Omental fat pad (tissue), 4 donors: ENCODE data around the gene PZP. TPM values are rescaled to one million over a fixed set of nuclear protein-coding genes. Genes with fewer than 3 reads are reported as not detected.

Experiments used
- ATAC-seq: fragments of 150-250 bp; one replicate; pipeline ENCODE4 v1.9.1; 2016; ENCODE audit warnings: mild to moderate bottlenecking, moderate library complexity; ENCODE audit not compliant: low FRiP score
- DNase-seq: peaks from one replicate; pipeline ENCODE4 v3.0.0-alpha.2; 2019; ENCODE audit warnings: low spot score
- CTCF ChIP-seq, 3 donors: fragments of 450-650 bp; IDR thresholded peaks; one replicate each; pipeline ENCODE4 v1.5.1; 2016 to 2017; ENCODE audit warnings: antibody characterized with exemption in 3 of 3, mild to moderate bottlenecking in 3 of 3, moderate library complexity in 2 of 3
- total RNA-seq, 4 donors: library from RNA; depleted of rRNA; stranded (reverse); fragments of >200 nt; gene quantifications; one replicate each; pipeline ENCODE4 v1.1.0, GENCODE V29; 2016

PZP gene
- total RNA-seq, 4 donors from 2014 or later = 0.12 to 1.6 TPM; not detected in 2

- DNase-seq = no peak
- ATAC-seq = no peak
- no peak for TF ChIP-seq CTCF (IDR thresholded peaks at IDR 0.05)
These were observed 72.3 kb downstream of the PZP start for GRCh38 chr12:9135903-9136310.

GRCh38 chr12:9134981-9135628 lies 73.1 kb downstream of the PZP start:
- no peak for ATAC-seq
- TF ChIP-seq CTCF (IDR thresholded peaks at IDR 0.05) = no peak

GRCh38 chr12:9133216-9133916 lies 74.8 kb downstream of the PZP start:
- ATAC-seq (no peak), DNase-seq (no peak)
- TF ChIP-seq CTCF (IDR thresholded peaks at IDR 0.05) = no peak

More at GRCh38 chr12:9134981-9135628, 73.1 kb downstream of the PZP start:
- no peak for DNase-seq

- DNase-seq (no peak), ATAC-seq (no peak)
- no peak for TF ChIP-seq CTCF (IDR thresholded peaks at IDR 0.05)
These were observed 76.1 kb downstream of the PZP start for GRCh38 chr12:9132008-9132535.

GRCh38 chr12:9130244-9130643 lies 78.0 kb downstream of the PZP start:
- DNase-seq (no peak), ATAC-seq (no peak)
- TF ChIP-seq CTCF (IDR thresholded peaks at IDR 0.05) = no peak

GRCh38 chr12:9127936-9128663 lies 80.1 kb downstream of the PZP start:
- ATAC-seq (no peak), DNase-seq (no peak)
- no peak for TF ChIP-seq CTCF (IDR thresholded peaks at IDR 0.05)
